ENCODE data around the gene NCR1. TPM values are rescaled to one million over a fixed set of nuclear protein-coding genes. Genes with fewer than 3 reads are reported as not detected.

Gene NCR1
- total and polyA plus RNA-seq, 2 of the 8 experiments (the other 6 are each of a cell fraction or from before 2014, with no cell fraction given), result 1.5 to 5.1 TPM

DNA sequence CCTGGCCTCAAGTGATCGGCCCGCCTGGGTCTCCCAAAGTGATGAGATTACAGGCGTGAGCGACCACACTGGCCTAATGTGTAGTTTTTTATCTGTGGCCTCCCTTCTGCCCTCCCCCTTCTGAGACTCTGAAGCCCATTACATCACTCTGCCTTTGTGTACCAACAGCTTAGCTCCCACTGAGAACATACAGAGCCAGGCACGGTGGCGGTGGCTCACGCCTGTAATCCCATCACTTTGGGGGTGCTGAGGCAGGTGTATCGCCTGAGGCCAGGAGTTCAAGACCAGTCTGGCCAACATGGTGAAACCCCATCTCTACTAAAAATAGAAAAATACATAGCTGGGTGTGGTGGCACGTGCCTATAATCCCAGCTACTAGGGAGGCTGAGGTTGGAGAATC, 12.6 kb downstream of the NCR1 start (continued):
- TF ChIP-seq NANOG (IDR thresholded peaks at IDR 0.05; ENCODE audit: insufficient read depth, low read depth, low read length, poor library complexity, severe bottlenecking), result no peak
- TF ChIP-seq TAF7 (optimal IDR thresholded peaks at IDR 0.05; ENCODE audit: borderline replicate concordance, low read depth, low read length), result no peak
- no peak for TF ChIP-seq CBX5 (IDR thresholded peaks at IDR 0.05; ENCODE audit: low read depth, low read length)
- TF ChIP-seq RXRA (IDR thresholded peaks at IDR 0.05; ENCODE audit: insufficient read depth, low read depth, low read length), result no peak

Measured in H1 (cell line).